HepG2 (cell line): Measurements from ENCODE around the gene TMEM117. TPM values are rescaled to one million over a fixed set of nuclear protein-coding genes. Genes with fewer than 3 reads are reported as not detected.

Experiments
- ATAC-seq: fragments of 200-7000 bp; cut with Tn5 transposase; 3 replicates; pipeline ENCODE4 v1.9.1; 2020; ENCODE audit warnings: mild to moderate bottlenecking, moderate library complexity
- BruUV-seq: library from RNA; stranded (reverse); fragments of 400-500 nt; replicated peaks from 2 replicates; lab custom pipeline; 2021; lab: Mats Ljungman, UMichigan
- CTCF ChIA-PET: fragments of 300-600 bp; formaldehyde crosslinking; extraction: SDS; loops from one replicate; lab custom pipeline; 2021; ENCODE audit warnings: low total read pairs, inconsistent platforms, low intra/inter-chr PET ratio; lab: Yijun Ruan, JAX
- POLR2A ChIA-PET: fragments of 350-600 bp; sonication (Branson Sonifier 250); formaldehyde crosslinking; loops from one replicate; lab custom pipeline; 2020; ENCODE audit warnings: antibody characterized with exemption, inconsistent platforms; lab: Yijun Ruan, JAX
- DNase-seq: peaks from one replicate; pipeline ENCODE4 v3.0.0-alpha.2; 2015; ENCODE audit warnings: low spot score
- FAIRE-seq: peaks from 3 replicates; lab custom pipeline; 2011; peaks lifted over from hg19 to GRCh38; lab: Jason Lieb, UNC
- H2AFZ ChIP-seq: one replicate; pipeline ENCODE4 v1.6.1; 2011; ENCODE audit warnings: low read length, inconsistent platforms
- H3K27ac ChIP-seq: fragments of 300-600 bp; 3 replicates; pipeline ENCODE4 v1.8.0; 2011; ENCODE audit warnings: mixed run types, mild to moderate bottlenecking, mixed read lengths, low read length, inconsistent platforms; ENCODE audit not compliant: insufficient read depth; ENCODE audit errors: extremely low read length
- H3K27me3 ChIP-seq, 2 experiments: fragments of 200-600 bp in 1 of 2; 2 replicates in 1 of 2; 3 replicates in 1 of 2; pipeline versions ENCODE4 v1.6.0 to v1.8.0; 2011; ENCODE audit warnings: low read length in 2 of 2, mild to moderate bottlenecking in 2 of 2, moderate library complexity in 2 of 2, inconsistent platforms in 1 of 2; ENCODE audit not compliant: insufficient read depth in 2 of 2, control insufficient read depth in 1 of 2
- H3K36me3 ChIP-seq, 2 experiments: fragments of 200-600 bp in 1 of 2; replicated peaks in 1 of 2; 2 replicates in 1 of 2; 3 replicates in 1 of 2; pipeline versions ENCODE4 v1.5.1 to v1.8.0; 2011; ENCODE audit warnings: low read length in 2 of 2, inconsistent platforms in 1 of 2; ENCODE audit not compliant: insufficient read depth in 2 of 2, control insufficient read depth in 1 of 2
- H3K4me1 ChIP-seq: 2 replicates; pipeline ENCODE4 v1.5.1; 2012; ENCODE audit warnings: low read length, inconsistent platforms; ENCODE audit not compliant: insufficient read depth
- H3K4me2 ChIP-seq: 2 replicates; pipeline ENCODE4 v1.6.0; 2011; ENCODE audit warnings: low read depth, low read length, inconsistent platforms
- H3K4me3 ChIP-seq, 3 experiments: fragments of 200-600 bp in 1 of 3; sonication (generic), shearing (Covaris generic) in 1 of 3; replicated peaks in 1 of 3; 2 replicates each; pipeline ENCODE4 v1.5.1; 2011 to 2016; ENCODE audit warnings: low read length in 3 of 3, inconsistent platforms in 2 of 3, low read depth in 2 of 3, mild to moderate bottlenecking in 2 of 3, control low read depth in 1 of 3, mixed read lengths in 1 of 3; ENCODE audit not compliant: insufficient read depth in 1 of 3
- H3K79me2 ChIP-seq: one replicate; pipeline ENCODE4 v1.6.1; 2011; ENCODE audit warnings: low read length, inconsistent platforms; ENCODE audit not compliant: insufficient read depth
- H3K9ac ChIP-seq: 2 replicates; pipeline ENCODE4 v1.6.0; 2011; ENCODE audit warnings: mild to moderate bottlenecking, low read depth, low read length, inconsistent platforms; ENCODE audit not compliant: insufficient read depth
- H3K9me3 ChIP-seq: 2 replicates; pipeline ENCODE4 v1.5.1; 2012; ENCODE audit warnings: mild to moderate bottlenecking, low read length
- H4K20me1 ChIP-seq: 2 replicates; pipeline ENCODE4 v1.6.0; 2011; ENCODE audit warnings: inconsistent platforms, mild to moderate bottlenecking, low read length, moderate library complexity; ENCODE audit not compliant: insufficient read depth
- BCL6 ChIP-seq: IDR thresholded peaks from 2 replicates; pipeline ENCODE4 v1.6.1; 2016; ENCODE audit warnings: missing genetic modification reagents, missing compliant biosample characterization
- CREB1 ChIP-seq, 2 experiments: fragments of 450-650 bp in 1 of 2; IDR thresholded peaks; 2 replicates each; pipeline ENCODE4 v1.6.1; 2016 to 2017; ENCODE audit warnings: control low read depth in 1 of 2, mild to moderate bottlenecking in 1 of 2, missing compliant biosample characterization in 1 of 2, missing genetic modification characterization in 1 of 2
- DMAP1 ChIP-seq: IDR thresholded peaks from 2 replicates; pipeline ENCODE4 v1.6.1; 2016
- EHMT2 ChIP-seq: fragments of 200-600 bp; sonication (generic); IDR thresholded peaks from 2 replicates; pipeline ENCODE4 v1.7.0; 2017; ENCODE audit warnings: antibody characterized with exemption, low read depth, low read length, borderline replicate concordance
- REPIN1 ChIP-seq: sonication (generic); formaldehyde crosslinking; IDR thresholded peaks from 2 replicates; pipeline ENCODE4 v1.8.0; 2022; ENCODE audit warnings: missing genetic modification reagents, low read depth, mild to moderate bottlenecking, borderline replicate concordance
- TARDBP ChIP-seq: sonication (generic); formaldehyde crosslinking; IDR thresholded peaks from 2 replicates; pipeline ENCODE4 v1.8.0; 2022; ENCODE audit warnings: mild to moderate bottlenecking, missing genetic modification reagents
- TERF1 ChIP-seq: sonication (generic); formaldehyde crosslinking; IDR thresholded peaks from 2 replicates; pipeline ENCODE4 v1.8.0; 2022; ENCODE audit warnings: mild to moderate bottlenecking, missing genetic modification reagents, moderate library complexity
- ZEB1 ChIP-seq: IDR thresholded peaks from 2 replicates; pipeline ENCODE4 v1.6.1; 2012; ENCODE audit warnings: mild to moderate bottlenecking, low read depth, inconsistent platforms; ENCODE audit not compliant: insufficient replicate concordance
- ZNF318 ChIP-seq: sonication (generic); formaldehyde crosslinking; IDR thresholded peaks from 2 replicates; pipeline ENCODE4 v1.4.0; 2020; ENCODE audit warnings: mild to moderate bottlenecking, missing genetic modification reagents
- ZNF33B ChIP-seq: sonication (generic); formaldehyde crosslinking; IDR thresholded peaks from 2 replicates; pipeline ENCODE4 v1.5.1; 2020; ENCODE audit warnings: mild to moderate bottlenecking, missing genetic modification reagents
- ZNF44 ChIP-seq: sonication (generic); formaldehyde crosslinking; IDR thresholded peaks from 2 replicates; pipeline ENCODE4 v1.5.1; 2020; ENCODE audit warnings: mild to moderate bottlenecking, missing genetic modification reagents
- ZNF446 ChIP-seq: sonication (generic); formaldehyde crosslinking; IDR thresholded peaks from 2 replicates; pipeline ENCODE4 v1.5.0; 2020; ENCODE audit warnings: mild to moderate bottlenecking, missing genetic modification reagents
- ZNF496 ChIP-seq: sonication (generic); formaldehyde crosslinking; IDR thresholded peaks from 2 replicates; pipeline ENCODE4 v1.8.1; 2023; ENCODE audit warnings: mild to moderate bottlenecking, moderate library complexity, missing genetic modification reagents; ENCODE audit not compliant: insufficient replicate concordance
- ZNF850 ChIP-seq: sonication (generic); formaldehyde crosslinking; conservative IDR thresholded peaks from 2 replicates; pipeline ENCODE4 v1.9.0; 2021; ENCODE audit warnings: mild to moderate bottlenecking, missing genetic modification reagents
- in situ Hi-C: cut with HindIII; loops from 2 replicates; pipeline ENCODE4 v1.10.0; 2017; ENCODE audit warnings: low pct_unique_long_range_greater_than_20kb; ENCODE audit not compliant: extremely low pct_ligation_motif_present
- intact Hi-C: fragments of 100-400 bp; cut with micrococcal nuclease; formaldehyde crosslinking; loops from one replicate; pipeline ENCODE4 v1.10.0; 2022; ENCODE audit not compliant: unreplicated experiment
- polyA plus RNA-seq, 8 experiments: library from polyadenylated mRNA; depleted of rRNA in 3 of 8; stranded (reverse) in 7 of 8; unstranded in 1 of 8; fragments of >200 nt; fragmentation: Illumina TruSeq in 4 of 8; extraction: Trizol in 4 of 8; gene quantifications; 2 replicates each; pipeline versions ENCODE4 v1.2.1 to v1.2.3, GENCODE V29; 2011 to 2016; ENCODE audit warnings: low read depth in 4 of 8, missing spikeins in 1 of 8, mixed read lengths in 1 of 8; ENCODE audit not compliant: insufficient read depth in 1 of 8
- total RNA-seq, 5 experiments: library from RNA; depleted of rRNA; stranded (reverse); fragments of >200 nt; fragmentation: Illumina TruSeq; extraction: Trizol; gene quantifications; 2 replicates each; pipeline ENCODE4 v1.2.3, GENCODE V29; 2016; ENCODE audit warnings: low read depth in 1 of 5
- TF ChIP-seq, protein P1 (sequence below): sonication (generic); formaldehyde crosslinking; IDR thresholded peaks from 2 replicates; pipeline ENCODE4 v1.5.0; 2020; ENCODE audit warnings: missing genetic modification reagents, mild to moderate bottlenecking, borderline replicate concordance

The TMEM117 gene
- total and polyA plus RNA-seq, 2 of the 13 experiments (the other 11 are each of a cell fraction or from before 2014, with no cell fraction given): 2.8 to 8.5 TPM

DNA sequence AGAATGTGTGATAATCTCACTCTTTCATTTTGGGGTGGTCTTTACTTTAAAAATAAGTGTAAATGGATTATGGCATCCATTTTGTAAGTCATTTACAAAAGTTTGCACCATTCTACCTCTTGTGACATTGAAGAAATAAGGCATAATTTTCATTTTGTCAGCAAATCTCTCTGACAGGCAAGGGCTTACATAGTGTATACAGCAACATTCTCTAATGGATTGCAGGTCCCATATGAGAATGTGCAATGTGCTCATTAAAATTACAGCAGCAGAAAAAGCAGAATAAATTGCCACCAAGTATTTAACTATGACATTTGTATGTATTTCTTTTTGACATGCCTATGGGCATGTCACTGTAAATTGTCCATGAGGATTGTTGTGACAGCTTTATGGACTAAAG is 223.6 kb downstream of the TMEM117 start:
- H3K27ac ChIP-seq: no peak overlapping the region
- H2AFZ ChIP-seq: no peak overlapping the region
- ChIA-PET CTCF (no interaction called here), POLR2A (no interaction called here)
- no peak for ATAC-seq
- no peaks in the 10 kb centered on the region for H3K36me3 ChIP-seq
- no peaks in the 10 kb centered on the region for H3K4me1 ChIP-seq
- H3K9me3 ChIP-seq: no peaks in the 10 kb centered on the region
- FAIRE-seq: no peak
- DNase-seq: no peak
- no TSS peak for BruUV-seq
- H4K20me1 ChIP-seq: no peaks in the 10 kb centered on the region
- no peaks in the 10 kb centered on the region for H3K27me3 ChIP-seq
- H3K79me2 ChIP-seq: no peaks in the 10 kb centered on the region
- H3K9ac ChIP-seq: no peak overlapping the region
- intact Hi-C loops: no loop called here
- in situ Hi-C loops: no loop called here
- no peak overlapping the region for H3K4me2 ChIP-seq
- no peak overlapping the region for H3K4me3 ChIP-seq
- TF ChIP-seq ZNF446 (CRISPR knock-in tag) (no peak), ZNF496 (CRISPR knock-in tag) (no peak), ZNF44 (CRISPR knock-in tag) (no peak), ZNF318 (CRISPR knock-in tag) (no peak), ZNF33B (CRISPR knock-in tag) (no peak), ZNF850 (CRISPR knock-in tag) (no peak), TERF1 (CRISPR knock-in tag) (no peak), TARDBP (CRISPR knock-in tag) (no peak), REPIN1 (CRISPR knock-in tag) (no peak), BCL6 (no peak), EHMT2 (no peak), CREB1 (IDR thresholded peaks at IDR 0.05) (no peak), CREB1 (CRISPR knock-in tag; IDR thresholded peaks at IDR 0.05) (no peak), ZEB1 (no peak), DMAP1 (CRISPR knock-in tag) (no peak)
- TF ChIP-seq, protein P1, sequence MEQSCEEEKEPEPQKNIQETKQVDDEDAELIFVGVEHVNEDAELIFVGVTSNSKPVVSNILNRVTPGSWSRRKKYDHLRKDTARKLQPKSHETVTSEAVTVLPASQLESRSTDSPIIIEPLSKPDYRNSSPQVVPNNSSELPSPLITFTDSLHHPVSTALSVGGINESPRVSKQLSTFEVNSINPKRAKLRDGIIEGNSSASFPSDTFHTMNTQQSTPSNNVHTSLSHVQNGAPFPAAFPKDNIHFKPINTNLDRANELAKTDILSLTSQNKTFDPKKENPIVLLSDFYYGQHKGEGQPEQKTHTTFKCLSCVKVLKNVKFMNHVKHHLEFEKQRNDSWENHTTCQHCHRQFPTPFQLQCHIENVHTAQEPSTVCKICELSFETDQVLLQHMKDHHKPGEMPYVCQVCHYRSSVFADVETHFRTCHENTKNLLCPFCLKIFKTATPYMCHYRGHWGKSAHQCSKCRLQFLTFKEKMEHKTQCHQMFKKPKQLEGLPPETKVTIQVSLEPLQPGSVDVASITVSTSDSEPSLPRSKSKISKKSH (CRISPR knock-in tag): no peak
